ENCODE data around the gene GABRG3. TPM values are rescaled to one million over a fixed set of nuclear protein-coding genes. Genes with fewer than 3 reads are reported as not detected.

GABRG3 gene
- total RNA-seq, 1 donor from 2014 or later = not detected

GRCh38 chr15:27422997-27423396 is 452.0 kb downstream of the GABRG3 start:
- DNase-seq (no peak), ATAC-seq (no peak)
- intact Hi-C loops (cut with micrococcal nuclease) = no loop called here

- intact Hi-C loops (cut with micrococcal nuclease) = no loop called here
- no peak for ATAC-seq
- no peak for DNase-seq
Observed at GRCh38 chr15:27426805-27427204, 455.8 kb downstream of the GABRG3 start.

GRCh38 chr15:27427276-27427675 is 456.3 kb downstream of the GABRG3 start:
- intact Hi-C loops (cut with micrococcal nuclease) = no loop called here
- ATAC-seq (no peak), DNase-seq (no peak)

GRCh38 chr15:27428151-27428550 is 457.2 kb downstream of the GABRG3 start:
- no peak for DNase-seq
- intact Hi-C loops (cut with micrococcal nuclease) = no loop called here
- no peak for ATAC-seq

- intact Hi-C loops (cut with micrococcal nuclease) = no loop called here
- ATAC-seq (no peak), DNase-seq (no peak)
Observed at GRCh38 chr15:27429577-27429976, 458.6 kb downstream of the GABRG3 start.

- intact Hi-C loops (cut with micrococcal nuclease) = no loop called here
- DNase-seq (no peak), ATAC-seq (no peak)
Observed at GRCh38 chr15:27433604-27434003, 462.6 kb downstream of the GABRG3 start.

- DNase-seq (no peak), ATAC-seq (no peak)
- intact Hi-C loops (cut with micrococcal nuclease) = no loop called here
Observed at GRCh38 chr15:27438403-27439375, 467.7 kb downstream of the GABRG3 start.

GRCh38 chr15:27441120-27441519 is 470.1 kb downstream of the GABRG3 start:
- no peak for ATAC-seq
- intact Hi-C loops (cut with micrococcal nuclease) = no loop called here
- DNase-seq = no peak

GRCh38 chr15:27448234-27448633 is 477.3 kb downstream of the GABRG3 start:
- intact Hi-C loops (cut with micrococcal nuclease) = no loop called here
- no peak for DNase-seq
- ATAC-seq = no peak

GRCh38 chr15:27448986-27449385 is 478.0 kb downstream of the GABRG3 start:
- intact Hi-C loops (cut with micrococcal nuclease) = no loop called here
- no peak for ATAC-seq

GRCh38 chr15:27449941-27450340 is 479.0 kb downstream of the GABRG3 start:
- ATAC-seq (no peak), DNase-seq (no peak)
- intact Hi-C loops (cut with micrococcal nuclease) = no loop called here

More at GRCh38 chr15:27448986-27449385, 478.0 kb downstream of the GABRG3 start:
- DNase-seq = no peak

- ATAC-seq = no peak
- intact Hi-C loops (cut with micrococcal nuclease) = no loop called here
Observed at GRCh38 chr15:27454281-27455075, 483.5 kb downstream of the GABRG3 start.

GRCh38 chr15:27456807-27457206 is 485.8 kb downstream of the GABRG3 start:
- intact Hi-C loops (cut with micrococcal nuclease) = no loop called here
- ATAC-seq = no peak
- no peak for DNase-seq

More at GRCh38 chr15:27454281-27455075, 483.5 kb downstream of the GABRG3 start:
- DNase-seq = no peak

GRCh38 chr15:27457766-27458165 is 486.8 kb downstream of the GABRG3 start:
- ATAC-seq = no peak
- intact Hi-C loops (cut with micrococcal nuclease) = no loop called here

GRCh38 chr15:27458345-27459084 is 487.5 kb downstream of the GABRG3 start:
- no peak for ATAC-seq
- no peak for DNase-seq
- intact Hi-C loops (cut with micrococcal nuclease) = no loop called here

More at GRCh38 chr15:27457766-27458165, 486.8 kb downstream of the GABRG3 start:
- no peak for DNase-seq

- intact Hi-C loops (cut with micrococcal nuclease) = no loop called here
- ATAC-seq (no peak), DNase-seq (no peak)
Observed at GRCh38 chr15:27459836-27460235, 488.9 kb downstream of the GABRG3 start.

GRCh38 chr15:27461181-27461580 is 490.2 kb downstream of the GABRG3 start:
- ATAC-seq (no peak), DNase-seq (no peak)
- intact Hi-C loops (cut with micrococcal nuclease) = no loop called here

GRCh38 chr15:27463525-27464088 is 492.6 kb downstream of the GABRG3 start:
- no peak for ATAC-seq
- intact Hi-C loops (cut with micrococcal nuclease) = no loop called here
- no peak for DNase-seq

Data from left ventricle myocardium superior (tissue), 1 donor.